MM.1S (cell line): ENCODE results near the gene PTPN13.

Source experiments
- DNase-seq: peaks from one replicate; pipeline ENCODE4 v3.0.0-alpha.2; 2015
- H2AFZ ChIP-seq: fragments of 300-600 bp; sonication (generic); 2 replicates; pipeline ENCODE4 v1.6.0; 2016; ENCODE audit warnings: antibody characterized with exemption, low read length
- H3F3A ChIP-seq: fragments of 300-600 bp; sonication (generic); 2 replicates; pipeline ENCODE4 v1.6.1; 2016; ENCODE audit warnings: mild to moderate bottlenecking, antibody characterized with exemption, low read length, moderate library complexity, mixed read lengths; ENCODE audit not compliant: insufficient read depth
- H3K27ac ChIP-seq: fragments of 300-600 bp; sonication (generic); 2 replicates; pipeline ENCODE4 v1.5.1; 2016; ENCODE audit warnings: mild to moderate bottlenecking, low read length
- H3K27me3 ChIP-seq: fragments of 300-600 bp; sonication (generic); replicated peaks from 2 replicates; pipeline ENCODE4 v1.6.0; 2016; ENCODE audit warnings: low read length; ENCODE audit not compliant: insufficient read depth
- H3K36me3 ChIP-seq: fragments of 300-600 bp; sonication (generic); replicated peaks from 2 replicates; pipeline ENCODE4 v1.6.1; 2016; ENCODE audit warnings: mild to moderate bottlenecking, low read length, mixed read lengths; ENCODE audit not compliant: insufficient read depth
- H3K4me1 ChIP-seq: fragments of 300-600 bp; sonication (generic); 2 replicates; pipeline ENCODE4 v1.6.1; 2016; ENCODE audit warnings: low read length, mixed read lengths
- H3K4me2 ChIP-seq: fragments of 300-600 bp; sonication (generic); 2 replicates; pipeline ENCODE4 v1.6.0; 2016; ENCODE audit warnings: low read depth, low read length
- H3K4me3 ChIP-seq: fragments of 300-600 bp; sonication (generic); 2 replicates; pipeline ENCODE4 v1.5.1; 2016; ENCODE audit warnings: low read length, mixed read lengths
- H3K79me2 ChIP-seq: fragments of 300-600 bp; sonication (generic); 2 replicates; pipeline ENCODE4 v1.6.1; 2016; ENCODE audit warnings: mixed run types, low read length, mixed read lengths
- H3K9ac ChIP-seq: fragments of 300-600 bp; sonication (generic); 2 replicates; pipeline ENCODE4 v1.6.1; 2016; ENCODE audit warnings: low read length, mixed read lengths
- H3K9me2 ChIP-seq: fragments of 300-600 bp; sonication (generic); replicated peaks from 2 replicates; pipeline ENCODE4 v1.6.1; 2016; ENCODE audit warnings: mild to moderate bottlenecking, low read length, mixed read lengths; ENCODE audit not compliant: insufficient read depth
- H3K9me3 ChIP-seq: fragments of 300-600 bp; sonication (generic); replicated peaks from 2 replicates; pipeline ENCODE4 v1.6.1; 2016; ENCODE audit warnings: mild to moderate bottlenecking, low read length, mixed read lengths; ENCODE audit not compliant: insufficient read depth
- H4K20me1 ChIP-seq: fragments of 300-600 bp; sonication (generic); 2 replicates; pipeline ENCODE4 v1.6.1; 2016; ENCODE audit warnings: mild to moderate bottlenecking, low read length, moderate library complexity, mixed read lengths; ENCODE audit not compliant: insufficient read depth
- CTCF ChIP-seq: fragments of 300-600 bp; sonication (generic); IDR thresholded peaks from 2 replicates; pipeline ENCODE4 v1.5.1; 2016; ENCODE audit warnings: antibody characterized with exemption, low read length, mixed read lengths
- EZH2 ChIP-seq: fragments of 300-600 bp; sonication (generic); optimal IDR thresholded peaks from 2 replicates; pipeline ENCODE3; 2017; ENCODE audit warnings: low read depth, mild to moderate bottlenecking, antibody characterized with exemption, low read length, mixed read lengths
- EZH2phosphoT487 ChIP-seq: fragments of 300-600 bp; sonication (generic); IDR thresholded peaks from 2 replicates; pipeline ENCODE4 v1.6.1; 2018; ENCODE audit warnings: antibody characterized with exemption, low read length

PTPN13 gene

GRCh38 chr4:86840858-86841257, 246.7 kb downstream of the PTPN13 start:
- Histone ChIP-seq H3K4me3 (no peak overlapping the region), H2AFZ (no peak overlapping the region), H3K9me2 (no peaks in the 10 kb centered on the region), H3K27me3 (no peaks in the 10 kb centered on the region), H3K4me1 (no peaks in the 10 kb centered on the region), H4K20me1 (no peaks in the 10 kb centered on the region), H3K79me2 (no peaks in the 10 kb centered on the region), H3K4me2 (no peak overlapping the region), H3K9me3 (no peaks in the 10 kb centered on the region), H3K27ac (no peak overlapping the region), H3F3A (no peaks in the 10 kb centered on the region), H3K36me3 (no peaks in the 10 kb centered on the region), H3K9ac (no peak overlapping the region)
- no peak for DNase-seq
- TF ChIP-seq EZH2phosphoT487 (no peak), EZH2 (no peak), CTCF (no peak)

GRCh38 chr4:86841309-86841708, 247.2 kb downstream of the PTPN13 start:
- Histone ChIP-seq H3K9me2 (no peaks in the 10 kb centered on the region), H3K4me3 (no peak overlapping the region), H3K4me1 (no peaks in the 10 kb centered on the region), H2AFZ (no peak overlapping the region), H3F3A (no peaks in the 10 kb centered on the region), H3K79me2 (no peaks in the 10 kb centered on the region), H3K9ac (no peak overlapping the region), H3K36me3 (no peaks in the 10 kb centered on the region), H3K4me2 (no peak overlapping the region), H3K27me3 (no peaks in the 10 kb centered on the region), H3K27ac (no peak overlapping the region), H3K9me3 (no peaks in the 10 kb centered on the region), H4K20me1 (no peaks in the 10 kb centered on the region)
- TF ChIP-seq CTCF (no peak), EZH2 (no peak)
- no peak for DNase-seq

GRCh38 chr4:86845593-86845992, 251.5 kb downstream of the PTPN13 start:
- DNase-seq = no peak
- no peaks in the 10 kb centered on the region for H3F3A ChIP-seq
- no peak overlapping the region for H2AFZ ChIP-seq
- H3K9me3 ChIP-seq = no peaks in the 10 kb centered on the region
- H3K4me2 ChIP-seq = no peak overlapping the region
- no peaks in the 10 kb centered on the region for H3K27me3 ChIP-seq
- no peaks in the 10 kb centered on the region for H3K4me1 ChIP-seq
- H3K9me2 ChIP-seq = no peaks in the 10 kb centered on the region
- H3K36me3 ChIP-seq = no peaks in the 10 kb centered on the region
- H3K4me3 ChIP-seq = no peak overlapping the region
- no peak overlapping the region for H3K9ac ChIP-seq
- no peaks in the 10 kb centered on the region for H3K79me2 ChIP-seq
- TF ChIP-seq CTCF (no peak), EZH2 (no peak), EZH2phosphoT487 (no peak)
- H3K27ac ChIP-seq = no peak overlapping the region
- H4K20me1 ChIP-seq = no peaks in the 10 kb centered on the region

GRCh38 chr4:86846921-86847320, 252.8 kb downstream of the PTPN13 start:
- Histone ChIP-seq H3K36me3 (no peaks in the 10 kb centered on the region), H2AFZ (no peak overlapping the region), H4K20me1 (no peaks in the 10 kb centered on the region), H3K4me2 (no peak overlapping the region), H3F3A (no peaks in the 10 kb centered on the region), H3K4me3 (no peak overlapping the region), H3K4me1 (no peaks in the 10 kb centered on the region), H3K9ac (no peak overlapping the region), H3K27me3 (no peaks in the 10 kb centered on the region), H3K79me2 (no peaks in the 10 kb centered on the region), H3K27ac (no peak overlapping the region), H3K9me3 (no peaks in the 10 kb centered on the region), H3K9me2 (no peaks in the 10 kb centered on the region)
- DNase-seq = no peak
- TF ChIP-seq CTCF (no peak), EZH2phosphoT487 (no peak), EZH2 (no peak)
